Measurements from ENCODE around the gene RARG. TPM values are rescaled to one million over a fixed set of nuclear protein-coding genes. Genes with fewer than 3 reads are reported as not detected.
A peak's percentile ranks its signal among the peaks of the same experiment; 100 is the strongest.

The RARG gene
- total RNA-seq, 1 experiment from 2014 or later, result 118 TPM

- Histone ChIP-seq H3K27ac (no peak overlapping the region), H3F3A (ENCODE audit: insufficient read depth, low read depth) (no peaks in the 10 kb centered on the region), H3K4me3 (no peak overlapping the region), H4K20me1 (ENCODE audit: insufficient read depth) (no peaks in the 10 kb centered on the region), H3K9me2 (ENCODE audit: insufficient read depth) (no peaks in the 10 kb centered on the region), H2AFZ (no peak overlapping the region), H3K36me3 (ENCODE audit: low read depth) (no peaks in the 10 kb centered on the region), H3K4me1 (replicated peaks; ENCODE audit: insufficient read depth) (peaks cover 11% of the 10 kb centered on the region), H3K27me3 (ENCODE audit: insufficient read depth, low read depth) (no peaks in the 10 kb centered on the region), H3K79me2 (ENCODE audit: low read depth) (no peaks in the 10 kb centered on the region), H3K9me3 (ENCODE audit: insufficient read depth, low read depth) (no peaks in the 10 kb centered on the region), H3K4me2 (no peak overlapping the region)
- POLR2A ChIA-PET (ENCODE audit: unreplicated experiment), result no interaction called here
- CTCF ChIA-PET, result no interaction called here
- BruUV-seq (replicated peaks), result no TSS peak
- DNase-seq, result no peak
- intact Hi-C loops (cut with micrococcal nuclease; ENCODE audit: unreplicated experiment), result no loop called here
- TF ChIP-seq, protein P1, sequence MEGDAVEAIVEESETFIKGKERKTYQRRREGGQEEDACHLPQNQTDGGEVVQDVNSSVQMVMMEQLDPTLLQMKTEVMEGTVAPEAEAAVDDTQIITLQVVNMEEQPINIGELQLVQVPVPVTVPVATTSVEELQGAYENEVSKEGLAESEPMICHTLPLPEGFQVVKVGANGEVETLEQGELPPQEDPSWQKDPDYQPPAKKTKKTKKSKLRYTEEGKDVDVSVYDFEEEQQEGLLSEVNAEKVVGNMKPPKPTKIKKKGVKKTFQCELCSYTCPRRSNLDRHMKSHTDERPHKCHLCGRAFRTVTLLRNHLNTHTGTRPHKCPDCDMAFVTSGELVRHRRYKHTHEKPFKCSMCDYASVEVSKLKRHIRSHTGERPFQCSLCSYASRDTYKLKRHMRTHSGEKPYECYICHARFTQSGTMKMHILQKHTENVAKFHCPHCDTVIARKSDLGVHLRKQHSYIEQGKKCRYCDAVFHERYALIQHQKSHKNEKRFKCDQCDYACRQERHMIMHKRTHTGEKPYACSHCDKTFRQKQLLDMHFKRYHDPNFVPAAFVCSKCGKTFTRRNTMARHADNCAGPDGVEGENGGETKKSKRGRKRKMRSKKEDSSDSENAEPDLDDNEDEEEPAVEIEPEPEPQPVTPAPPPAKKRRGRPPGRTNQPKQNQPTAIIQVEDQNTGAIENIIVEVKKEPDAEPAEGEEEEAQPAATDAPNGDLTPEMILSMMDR (conservative IDR thresholded peaks at IDR 0.05), result no peak
- no peak for TF ChIP-seq EZH2 (IDR thresholded peaks at IDR 0.05; ENCODE audit: low read depth)
Measured at GRCh38 chr12:53239643-53240258, 7.7 kb upstream of the RARG start.

DNA sequence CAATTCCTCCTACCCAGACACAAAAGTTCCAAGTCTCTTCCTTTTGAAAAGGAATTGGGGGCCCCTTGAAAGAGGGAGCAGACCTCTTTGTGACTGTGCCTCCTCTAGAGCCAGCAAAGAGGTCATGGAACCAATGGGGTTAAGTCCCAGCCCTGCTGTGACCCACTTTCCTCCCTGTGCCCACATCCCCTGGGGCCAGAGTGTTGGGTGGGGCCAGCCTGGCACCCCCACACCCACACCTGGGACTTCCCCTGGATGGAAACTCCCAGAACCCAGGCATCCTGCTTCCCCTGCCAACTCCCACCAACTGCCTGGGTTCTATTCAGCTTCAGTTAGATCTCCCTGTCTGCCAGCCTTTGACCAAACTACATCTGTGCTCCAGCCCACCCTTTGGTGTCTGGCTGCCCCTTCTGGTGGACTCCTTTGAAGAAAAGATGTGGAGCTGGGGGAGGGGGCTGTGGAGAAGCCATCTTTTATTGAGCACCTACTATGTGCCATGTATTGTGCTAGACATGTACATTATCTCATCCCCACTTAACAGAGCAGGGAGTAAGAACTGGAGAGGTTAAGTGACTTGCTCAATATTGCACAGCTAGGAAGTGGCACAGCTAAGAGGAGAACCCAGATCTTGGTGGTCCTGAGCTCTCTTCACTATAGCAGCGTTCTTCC is 4.6 kb upstream of the RARG start:
- CTCF ChIA-PET, result no interaction called here
- Histone ChIP-seq H3K79me2 (ENCODE audit: low read depth) (peaks cover 2% of the 10 kb centered on the region), H3K27me3 (ENCODE audit: insufficient read depth, low read depth) (no peaks in the 10 kb centered on the region), H3K4me3 (no peak overlapping the region), H4K20me1 (ENCODE audit: insufficient read depth) (no peaks in the 10 kb centered on the region), H3K27ac (no peak overlapping the region), H3K4me1 (replicated peaks; ENCODE audit: insufficient read depth) (peaks cover 36% of the 10 kb centered on the region), H3K36me3 (ENCODE audit: low read depth) (no peaks in the 10 kb centered on the region), H3K9me2 (ENCODE audit: insufficient read depth) (no peaks in the 10 kb centered on the region), H3K9me3 (ENCODE audit: insufficient read depth, low read depth) (no peaks in the 10 kb centered on the region), H3F3A (ENCODE audit: insufficient read depth, low read depth) (peaks cover 21% of the 10 kb centered on the region), H3K4me2 (0 out of 2 replicates have a peak overlapping the region, but pooled peaks have one; percentile 13), H2AFZ (no peak overlapping the region)
- intact Hi-C loops (cut with micrococcal nuclease; ENCODE audit: unreplicated experiment), result no loop called here
- DNase-seq, result no peak
- BruUV-seq (replicated peaks), result no TSS peak
- TF ChIP-seq, protein P1 (conservative IDR thresholded peaks at IDR 0.05), result no peak
- no peak for TF ChIP-seq EZH2 (IDR thresholded peaks at IDR 0.05; ENCODE audit: low read depth)
- POLR2A ChIA-PET (ENCODE audit: unreplicated experiment), result interaction anchor here (0.6 kb wide), 2 partner anchors 16 to 45 kb away, joined by 5 read pairs; no protein-coding TSS in a partner anchor

DNA sequence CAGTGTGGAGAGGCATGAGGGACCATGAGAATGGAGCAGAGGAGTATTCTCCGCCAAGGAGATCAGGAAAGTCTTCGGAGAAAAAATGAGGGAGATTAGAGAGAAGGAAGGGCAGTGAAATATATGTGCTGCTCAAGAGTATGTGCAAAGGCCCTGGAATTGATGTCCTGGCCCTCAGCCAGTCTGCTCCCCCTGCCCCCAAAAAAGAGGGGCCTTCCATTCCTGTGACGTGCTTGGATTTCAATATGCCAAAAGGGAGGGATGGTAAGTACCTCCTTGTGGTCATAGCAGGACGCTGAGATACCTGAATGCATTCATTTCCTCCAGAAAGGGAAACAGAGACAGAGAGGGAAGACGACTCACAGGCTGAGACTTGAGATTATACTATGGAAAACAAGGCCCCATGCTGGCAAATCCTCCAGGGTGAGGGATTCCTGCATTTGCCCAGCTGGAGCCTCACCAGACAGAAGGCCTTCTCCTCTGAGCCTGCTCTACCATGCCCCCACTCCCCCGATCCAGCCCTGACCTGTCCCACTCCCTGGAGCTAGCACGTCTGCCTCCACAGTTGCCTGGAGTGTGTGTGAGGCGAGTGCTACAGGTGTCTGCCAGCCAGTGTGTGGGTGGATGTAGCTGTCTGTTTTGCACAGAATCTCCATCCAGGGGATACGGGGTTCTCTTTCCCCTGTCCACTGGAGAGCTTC is 3.9 kb upstream of the RARG start:
- Histone ChIP-seq H4K20me1 (ENCODE audit: insufficient read depth) (no peaks in the 10 kb centered on the region), H2AFZ (no peak overlapping the region), H3K79me2 (ENCODE audit: low read depth) (peaks cover 9% of the 10 kb centered on the region), H3K4me1 (replicated peaks; ENCODE audit: insufficient read depth) (peaks cover 39% of the 10 kb centered on the region), H3K4me3 (no peak overlapping the region), H3K4me2 (no peak overlapping the region), H3F3A (ENCODE audit: insufficient read depth, low read depth) (peaks cover 25% of the 10 kb centered on the region), H3K9me3 (ENCODE audit: insufficient read depth, low read depth) (no peaks in the 10 kb centered on the region), H3K36me3 (ENCODE audit: low read depth) (no peaks in the 10 kb centered on the region), H3K27me3 (ENCODE audit: insufficient read depth, low read depth) (no peaks in the 10 kb centered on the region), H3K27ac (no peak overlapping the region), H3K9me2 (ENCODE audit: insufficient read depth) (no peaks in the 10 kb centered on the region)
- CTCF ChIA-PET, result no interaction called here
- intact Hi-C loops (cut with micrococcal nuclease; ENCODE audit: unreplicated experiment), result no loop called here
- no TSS peak for BruUV-seq (replicated peaks)
- DNase-seq, result no peak
- POLR2A ChIA-PET (ENCODE audit: unreplicated experiment), result no interaction called here
- TF ChIP-seq, protein P1 (conservative IDR thresholded peaks at IDR 0.05), result no peak
- TF ChIP-seq EZH2 (IDR thresholded peaks at IDR 0.05; ENCODE audit: low read depth), result no peak
